LNCAP (cell line): ENCODE results near the gene LENG9.

Source experiments
- CTCF ChIP-seq: fragments of 450-650 bp; IDR thresholded peaks from 2 replicates; pipeline ENCODE4 v1.5.1; 2017; ENCODE audit warnings: mild to moderate bottlenecking

Gene LENG9

GRCh38 chr19:54460230-54461005 is 3.2 kb downstream of the LENG9 start:
- no peak for TF ChIP-seq CTCF

- no peak for TF ChIP-seq CTCF
These were observed 4.0 kb downstream of the LENG9 start for GRCh38 chr19:54459282-54460229.

GRCh38 chr19:54458648-54459281 is 4.8 kb downstream of the LENG9 start:
- no peak for TF ChIP-seq CTCF

- no peak for TF ChIP-seq CTCF
These were observed 5.6 kb downstream of the LENG9 start for GRCh38 chr19:54457773-54458647.

- no peak for TF ChIP-seq CTCF
These were observed 6.9 kb downstream of the LENG9 start for GRCh38 chr19:54456423-54457373.

GRCh38 chr19:54455786-54456422 is 7.7 kb downstream of the LENG9 start:
- TF ChIP-seq CTCF: no peak
